Smooth muscle cell (in vitro differentiated cells): ENCODE results near the gene FNBP1. TPM values are rescaled to one million over a fixed set of nuclear protein-coding genes. Genes with fewer than 3 reads are reported as not detected.

Experiments
- DNase-seq: peaks from one replicate; lab custom pipeline; 2025; ENCODE audit not compliant: unreplicated experiment; lab: John Stamatoyannopoulos, UW
- H2AFZ ChIP-seq: fragments of 200-600 bp; sonication (generic); 2 replicates; pipeline ENCODE4 v1.6.0; 2016; ENCODE audit warnings: antibody characterized with exemption, low read depth, mild to moderate bottlenecking
- H3F3A ChIP-seq: fragments of 200-600 bp; sonication (generic); 2 replicates; pipeline ENCODE4 v1.6.0; 2017; ENCODE audit warnings: antibody characterized with exemption, low read depth
- H3K27ac ChIP-seq: fragments of 200-600 bp; sonication (generic); 2 replicates; pipeline ENCODE4 v1.5.1; 2016; ENCODE audit warnings: low read depth, mild to moderate bottlenecking
- H3K27me3 ChIP-seq: fragments of 200-600 bp; sonication (generic); 2 replicates; pipeline ENCODE4 v1.6.1; 2016; ENCODE audit warnings: low read depth, mild to moderate bottlenecking
- H3K36me3 ChIP-seq: fragments of 200-600 bp; sonication (generic); 2 replicates; pipeline ENCODE4 v1.5.1; 2016; ENCODE audit warnings: low read depth
- H3K4me1 ChIP-seq: fragments of 200-600 bp; sonication (generic); 2 replicates; pipeline ENCODE4 v1.5.1; 2016; ENCODE audit warnings: low read depth
- H3K4me2 ChIP-seq: fragments of 200-600 bp; sonication (generic); 2 replicates; pipeline ENCODE4 v1.6.0; 2016; ENCODE audit warnings: mild to moderate bottlenecking
- H3K4me3 ChIP-seq: fragments of 200-600 bp; sonication (generic); 2 replicates; pipeline ENCODE4 v1.5.1; 2016; ENCODE audit warnings: mild to moderate bottlenecking
- H3K79me2 ChIP-seq: fragments of 200-600 bp; sonication (generic); 2 replicates; pipeline ENCODE4 v1.6.0; 2016; ENCODE audit warnings: low read depth, mild to moderate bottlenecking
- H3K9ac ChIP-seq: fragments of 200-600 bp; sonication (generic); 2 replicates; pipeline ENCODE4 v1.6.0; 2016; ENCODE audit warnings: low read depth
- H3K9me3 ChIP-seq: fragments of 200-600 bp; sonication (generic); replicated peaks from 2 replicates; pipeline ENCODE4 v1.5.1; 2016; ENCODE audit warnings: low read depth
- H4K20me1 ChIP-seq: fragments of 200-600 bp; sonication (generic); 2 replicates; pipeline ENCODE4 v1.6.0; 2016; ENCODE audit warnings: low read depth
- whole genome bisulfite sequencing: methylation state at CpG from one replicate; pipeline ENCODE4 v1.1.7; 2016; ENCODE audit warnings: low lambda C conversion rate; 5-methylcytosine and 5-hydroxymethylcytosine counted together
- polyA plus RNA-seq: library from polyadenylated mRNA; unstranded; fragments of >200 nt; fragmentation: Nextera tagmentation; extraction: Ambion mirVana; gene quantifications from 2 replicates; pipeline ENCODE4 v1.2.1, GENCODE V29; 2016
- total RNA-seq: library from RNA; depleted of rRNA; stranded (reverse); fragments of >200 nt; gene quantifications from 2 replicates; pipeline ENCODE4 v1.2.3, GENCODE V29; 2014
- TF ChIP-seq, protein P1 (sequence below): fragments of 200-600 bp; sonication (generic); IDR thresholded peaks from 2 replicates; pipeline ENCODE4 v1.5.1; 2017; ENCODE audit warnings: borderline replicate concordance, mild to moderate bottlenecking, antibody characterized with exemption; ENCODE audit not compliant: insufficient read depth, poor library complexity, severe bottlenecking

Gene FNBP1
- total and polyA plus RNA-seq, 2 experiments from 2014 or later: 17.1 to 17.2 TPM

GRCh38 chr9:129886226-129887174 is 156.5 kb downstream of the FNBP1 start:
- 68% methylated on average over 20 of the region's 20 CpGs for WGBS
- H3K4me2 ChIP-seq: peak overlapping the region; percentile 82

GRCh38 chr9:129885670-129886106 is 157.3 kb downstream of the FNBP1 start:
- TF ChIP-seq, protein P1, sequence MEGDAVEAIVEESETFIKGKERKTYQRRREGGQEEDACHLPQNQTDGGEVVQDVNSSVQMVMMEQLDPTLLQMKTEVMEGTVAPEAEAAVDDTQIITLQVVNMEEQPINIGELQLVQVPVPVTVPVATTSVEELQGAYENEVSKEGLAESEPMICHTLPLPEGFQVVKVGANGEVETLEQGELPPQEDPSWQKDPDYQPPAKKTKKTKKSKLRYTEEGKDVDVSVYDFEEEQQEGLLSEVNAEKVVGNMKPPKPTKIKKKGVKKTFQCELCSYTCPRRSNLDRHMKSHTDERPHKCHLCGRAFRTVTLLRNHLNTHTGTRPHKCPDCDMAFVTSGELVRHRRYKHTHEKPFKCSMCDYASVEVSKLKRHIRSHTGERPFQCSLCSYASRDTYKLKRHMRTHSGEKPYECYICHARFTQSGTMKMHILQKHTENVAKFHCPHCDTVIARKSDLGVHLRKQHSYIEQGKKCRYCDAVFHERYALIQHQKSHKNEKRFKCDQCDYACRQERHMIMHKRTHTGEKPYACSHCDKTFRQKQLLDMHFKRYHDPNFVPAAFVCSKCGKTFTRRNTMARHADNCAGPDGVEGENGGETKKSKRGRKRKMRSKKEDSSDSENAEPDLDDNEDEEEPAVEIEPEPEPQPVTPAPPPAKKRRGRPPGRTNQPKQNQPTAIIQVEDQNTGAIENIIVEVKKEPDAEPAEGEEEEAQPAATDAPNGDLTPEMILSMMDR: peak; percentile 86
- no peaks in the 10 kb centered on the region for H3K79me2 ChIP-seq
- H3K4me3 ChIP-seq: peak overlapping the region; percentile 38
- WGBS: 3% methylated on average over 25 of the region's 27 CpGs
- H3K4me2 ChIP-seq: peak overlapping the region; percentile 82
- H2AFZ ChIP-seq: no peak overlapping the region
- peaks cover 23% of the 10 kb centered on the region for H3K4me1 ChIP-seq
- H3K36me3 ChIP-seq: no peaks in the 10 kb centered on the region
- H3K27ac ChIP-seq: peak overlapping the region; percentile 73
- H3K27me3 ChIP-seq: no peaks in the 10 kb centered on the region
- H4K20me1 ChIP-seq: no peaks in the 10 kb centered on the region
- no peaks in the 10 kb centered on the region for H3K9me3 ChIP-seq
- no peaks in the 10 kb centered on the region for H3F3A ChIP-seq
- H3K9ac ChIP-seq: no peak overlapping the region
- peak; percentile 83 for DNase-seq

More at GRCh38 chr9:129886226-129887174, 156.5 kb downstream of the FNBP1 start:
- H3K27ac ChIP-seq: peak overlapping the region; percentile 73
- TF ChIP-seq, protein P1: no peak
- DNase-seq: no peak
- H3K4me1 ChIP-seq: peaks cover 23% of the 10 kb centered on the region
- H2AFZ ChIP-seq: no peak overlapping the region
- H3F3A ChIP-seq: no peaks in the 10 kb centered on the region
- peak overlapping the region; percentile 38 for H3K4me3 ChIP-seq
- H3K9ac ChIP-seq: peak overlapping the region; percentile 13
- H3K79me2 ChIP-seq: no peaks in the 10 kb centered on the region
- no peaks in the 10 kb centered on the region for H4K20me1 ChIP-seq
- no peaks in the 10 kb centered on the region for H3K27me3 ChIP-seq
- H3K9me3 ChIP-seq: no peaks in the 10 kb centered on the region
- no peaks in the 10 kb centered on the region for H3K36me3 ChIP-seq

GRCh38 chr9:129885018-129885669 is 157.8 kb downstream of the FNBP1 start:
- H3K27ac ChIP-seq: peak overlapping the region; percentile 22
- no peak overlapping the region for H3K9ac ChIP-seq
- WGBS: 62% methylated on average over 27 of the region's 27 CpGs

More at GRCh38 chr9:129885018-129885669, 157.8 kb downstream of the FNBP1 start:
- no peaks in the 10 kb centered on the region for H4K20me1 ChIP-seq
- peaks cover 23% of the 10 kb centered on the region for H3K4me1 ChIP-seq
- peak overlapping the region; percentile 81 for H3K4me2 ChIP-seq
- no peak overlapping the region for H2AFZ ChIP-seq
- no peaks in the 10 kb centered on the region for H3K27me3 ChIP-seq
- H3K9me3 ChIP-seq: no peaks in the 10 kb centered on the region
- no peaks in the 10 kb centered on the region for H3K79me2 ChIP-seq
- no peaks in the 10 kb centered on the region for H3F3A ChIP-seq
- peak overlapping the region; percentile 27 for H3K4me3 ChIP-seq
- TF ChIP-seq, protein P1: peak; percentile 4
- no peak for DNase-seq
- no peaks in the 10 kb centered on the region for H3K36me3 ChIP-seq
